Neural cell (in vitro differentiated cells): Measurements from ENCODE around the gene OR6C65. TPM values are rescaled to one million over a fixed set of nuclear protein-coding genes. Genes with fewer than 3 reads are reported as not detected.
"Not testable (repeated sequence)": the region's sequence is repeated elsewhere in the genome, so short reads cannot be mapped to it uniquely, and the experiment has no call there.

Experiments
- H2AFZ ChIP-seq: fragments of 200-600, 300-800 bp; sonication (generic), shearing (Covaris generic); 2 replicates; pipeline ENCODE4 v1.6.0; 2014; ENCODE audit warnings: low read depth, mild to moderate bottlenecking, antibody characterized with exemption, low read length, moderate library complexity
- H3F3A ChIP-seq: fragments of 200-600 bp; shearing (Covaris generic); 2 replicates; pipeline ENCODE4 v1.6.1; 2016; ENCODE audit warnings: mild to moderate bottlenecking, moderate library complexity, mixed read lengths, antibody characterized with exemption, low read length; ENCODE audit not compliant: insufficient read depth, poor library complexity, severe bottlenecking
- H3K27ac ChIP-seq: fragments of 200-600, 300-800 bp; sonication (generic), shearing (Covaris generic); 2 replicates; pipeline ENCODE4 v1.5.1; 2014; ENCODE audit warnings: mild to moderate bottlenecking, low read length, moderate library complexity
- H3K27me3 ChIP-seq: fragments of 300-800, 200-600 bp; sonication (generic), shearing (Covaris generic); 2 replicates; pipeline ENCODE4 v1.6.0; 2014; ENCODE audit warnings: mild to moderate bottlenecking, low read depth, low read length, moderate library complexity; ENCODE audit not compliant: insufficient read depth
- H3K36me3 ChIP-seq: fragments of 300-800, 200-600 bp; sonication (generic), shearing (Covaris generic); 2 replicates; pipeline ENCODE4 v1.5.1; 2014; ENCODE audit warnings: mild to moderate bottlenecking, antibody characterized with exemption, low read length, moderate library complexity; ENCODE audit not compliant: insufficient read depth
- H3K4me2 ChIP-seq: fragments of 300-800, 200-600 bp; sonication (generic), shearing (Covaris generic); 2 replicates; pipeline ENCODE4 v1.6.0; 2014; ENCODE audit warnings: mild to moderate bottlenecking, low read length
- H3K4me3 ChIP-seq: fragments of 300-800, 200-600 bp; sonication (generic), shearing (Covaris generic); 2 replicates; pipeline ENCODE4 v1.5.1; 2014; ENCODE audit warnings: mild to moderate bottlenecking, low read length, moderate library complexity
- H3K79me2 ChIP-seq: fragments of 200-600 bp; shearing (Covaris generic); replicated peaks from 2 replicates; pipeline ENCODE4 v1.6.0; 2014; ENCODE audit warnings: mild to moderate bottlenecking, low read length, moderate library complexity; ENCODE audit not compliant: insufficient read depth
- H3K9ac ChIP-seq: fragments of 300-800, 200-600 bp; sonication (generic), shearing (Covaris generic); 2 replicates; pipeline ENCODE4 v1.6.1; 2016; ENCODE audit warnings: mild to moderate bottlenecking, low read length, mixed read lengths
- H3K9me2 ChIP-seq: fragments of 200-600 bp; shearing (Covaris generic); 2 replicates; pipeline ENCODE4 v1.6.1; 2016; ENCODE audit warnings: mild to moderate bottlenecking, low read length, mixed read lengths; ENCODE audit not compliant: insufficient read depth
- H3K9me3 ChIP-seq: fragments of 200-600, 300-800 bp; sonication (generic), shearing (Covaris generic); 2 replicates; pipeline ENCODE4 v1.6.1; 2016; ENCODE audit warnings: mild to moderate bottlenecking, mixed run types, low read length, moderate library complexity, mixed read lengths
- H4K20me1 ChIP-seq: fragments of 200-600 bp; shearing (Covaris generic); 2 replicates; pipeline ENCODE4 v1.6.1; 2016; ENCODE audit warnings: mild to moderate bottlenecking, mixed run types; ENCODE audit not compliant: insufficient read depth
- EP300 ChIP-seq: fragments of 450-650 bp; conservative IDR thresholded peaks from 2 replicates; pipeline ENCODE4 v1.6.1; 2014; ENCODE audit warnings: antibody characterized with exemption, mild to moderate bottlenecking, moderate library complexity; ENCODE audit not compliant: poor library complexity, severe bottlenecking
- EZH2 ChIP-seq: fragments of 200-600, 300-800 bp; shearing (Covaris generic), sonication (generic); IDR thresholded peaks from 2 replicates; pipeline ENCODE4 v1.6.1; 2014; ENCODE audit warnings: antibody characterized with exemption, low read length, borderline replicate concordance, mild to moderate bottlenecking; ENCODE audit not compliant: insufficient read depth, poor library complexity, severe bottlenecking
- MXI1 ChIP-seq: fragments of 450-650 bp; conservative IDR thresholded peaks from 2 replicates; pipeline ENCODE4 v1.6.1; 2014; ENCODE audit warnings: antibody characterized with exemption, mild to moderate bottlenecking; ENCODE audit not compliant: poor library complexity, severe bottlenecking
- POLR2AphosphoS5 ChIP-seq: IDR thresholded peaks from 2 replicates; pipeline ENCODE4 v1.6.1; 2012
- RAD21 ChIP-seq: fragments of 450-650 bp; conservative IDR thresholded peaks from 2 replicates; pipeline ENCODE4 v1.6.1; 2014; ENCODE audit warnings: antibody characterized with exemption, mild to moderate bottlenecking, moderate library complexity
- SMC3 ChIP-seq: fragments of 450-650 bp; conservative IDR thresholded peaks from 2 replicates; pipeline ENCODE4 v1.6.1; 2014; ENCODE audit warnings: antibody characterized with exemption, mild to moderate bottlenecking, moderate library complexity; ENCODE audit not compliant: poor library complexity
- TAF1 ChIP-seq: IDR thresholded peaks from 2 replicates; pipeline ENCODE4 v1.6.1; 2012; ENCODE audit warnings: low read depth
- polyA minus RNA-seq: library from RNA; depleted of rRNA, polyadenylated mRNA; stranded (reverse); fragments of >200 nt; gene quantifications from 2 replicates; pipeline ENCODE4 v1.2.3, GENCODE V29; 2014
- polyA plus RNA-seq: library from polyadenylated mRNA; depleted of rRNA; stranded (reverse); fragments of >200 nt; gene quantifications from 2 replicates; pipeline ENCODE4 v1.2.3, GENCODE V29; 2014
- TF ChIP-seq, protein P1 (sequence below): IDR thresholded peaks from 2 replicates; pipeline ENCODE4 v1.6.1; 2012; ENCODE audit warnings: borderline replicate concordance
- TF ChIP-seq, protein P2 (sequence below): fragments of 450-650 bp; IDR thresholded peaks from 2 replicates; pipeline ENCODE4 v1.5.1; 2014; ENCODE audit warnings: antibody characterized with exemption, mild to moderate bottlenecking, moderate library complexity; ENCODE audit not compliant: poor library complexity, severe bottlenecking

Gene OR6C65
- polyA plus RNA-seq (not detected in 2 replicates), polyA minus RNA-seq (not detected in 2 replicates)

DNA sequence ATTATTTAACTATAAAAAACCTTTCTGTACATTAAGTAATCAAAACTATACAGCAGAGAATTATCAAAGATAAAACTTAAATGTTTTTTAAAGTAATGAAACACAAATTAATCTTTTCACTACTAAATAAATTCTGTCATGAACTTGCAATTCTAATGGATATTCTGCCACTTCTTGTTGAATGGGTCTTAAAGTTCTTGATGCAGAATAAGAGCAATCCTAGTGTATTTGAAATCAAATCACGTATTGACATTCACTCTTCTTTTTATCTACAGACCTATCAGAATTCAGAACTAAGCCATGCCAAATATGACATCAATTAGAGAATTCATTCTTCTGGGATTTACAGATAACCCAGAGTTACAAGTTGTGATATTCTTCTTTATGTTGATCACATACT lies at the start of gene OR6C65:
Gene OR6C65 (plus strand): TSS at position 301 of the 400 bp plus-strand sequence. CDS start 0 bp downstream, at position 301.
- H3F3A ChIP-seq = no peaks in the 10 kb centered on the region
- no peak within 1 kb of the TSS for H2AFZ ChIP-seq
- no peak within 1 kb of the TSS for H3K9ac ChIP-seq
- H3K27me3 ChIP-seq = no peaks in the 10 kb centered on the region
- H3K27ac ChIP-seq = no peak within 1 kb of the TSS
- TF ChIP-seq RAD21 (no peak), TAF1 (no peak), MXI1 (no peak), POLR2AphosphoS5 (no peak), EP300 (no peak), SMC3 (no peak), EZH2 (no peak)
- TF ChIP-seq, protein P1, sequence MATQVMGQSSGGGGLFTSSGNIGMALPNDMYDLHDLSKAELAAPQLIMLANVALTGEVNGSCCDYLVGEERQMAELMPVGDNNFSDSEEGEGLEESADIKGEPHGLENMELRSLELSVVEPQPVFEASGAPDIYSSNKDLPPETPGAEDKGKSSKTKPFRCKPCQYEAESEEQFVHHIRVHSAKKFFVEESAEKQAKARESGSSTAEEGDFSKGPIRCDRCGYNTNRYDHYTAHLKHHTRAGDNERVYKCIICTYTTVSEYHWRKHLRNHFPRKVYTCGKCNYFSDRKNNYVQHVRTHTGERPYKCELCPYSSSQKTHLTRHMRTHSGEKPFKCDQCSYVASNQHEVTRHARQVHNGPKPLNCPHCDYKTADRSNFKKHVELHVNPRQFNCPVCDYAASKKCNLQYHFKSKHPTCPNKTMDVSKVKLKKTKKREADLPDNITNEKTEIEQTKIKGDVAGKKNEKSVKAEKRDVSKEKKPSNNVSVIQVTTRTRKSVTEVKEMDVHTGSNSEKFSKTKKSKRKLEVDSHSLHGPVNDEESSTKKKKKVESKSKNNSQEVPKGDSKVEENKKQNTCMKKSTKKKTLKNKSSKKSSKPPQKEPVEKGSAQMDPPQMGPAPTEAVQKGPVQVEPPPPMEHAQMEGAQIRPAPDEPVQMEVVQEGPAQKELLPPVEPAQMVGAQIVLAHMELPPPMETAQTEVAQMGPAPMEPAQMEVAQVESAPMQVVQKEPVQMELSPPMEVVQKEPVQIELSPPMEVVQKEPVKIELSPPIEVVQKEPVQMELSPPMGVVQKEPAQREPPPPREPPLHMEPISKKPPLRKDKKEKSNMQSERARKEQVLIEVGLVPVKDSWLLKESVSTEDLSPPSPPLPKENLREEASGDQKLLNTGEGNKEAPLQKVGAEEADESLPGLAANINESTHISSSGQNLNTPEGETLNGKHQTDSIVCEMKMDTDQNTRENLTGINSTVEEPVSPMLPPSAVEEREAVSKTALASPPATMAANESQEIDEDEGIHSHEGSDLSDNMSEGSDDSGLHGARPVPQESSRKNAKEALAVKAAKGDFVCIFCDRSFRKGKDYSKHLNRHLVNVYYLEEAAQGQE = no peak
- TF ChIP-seq, protein P2, sequence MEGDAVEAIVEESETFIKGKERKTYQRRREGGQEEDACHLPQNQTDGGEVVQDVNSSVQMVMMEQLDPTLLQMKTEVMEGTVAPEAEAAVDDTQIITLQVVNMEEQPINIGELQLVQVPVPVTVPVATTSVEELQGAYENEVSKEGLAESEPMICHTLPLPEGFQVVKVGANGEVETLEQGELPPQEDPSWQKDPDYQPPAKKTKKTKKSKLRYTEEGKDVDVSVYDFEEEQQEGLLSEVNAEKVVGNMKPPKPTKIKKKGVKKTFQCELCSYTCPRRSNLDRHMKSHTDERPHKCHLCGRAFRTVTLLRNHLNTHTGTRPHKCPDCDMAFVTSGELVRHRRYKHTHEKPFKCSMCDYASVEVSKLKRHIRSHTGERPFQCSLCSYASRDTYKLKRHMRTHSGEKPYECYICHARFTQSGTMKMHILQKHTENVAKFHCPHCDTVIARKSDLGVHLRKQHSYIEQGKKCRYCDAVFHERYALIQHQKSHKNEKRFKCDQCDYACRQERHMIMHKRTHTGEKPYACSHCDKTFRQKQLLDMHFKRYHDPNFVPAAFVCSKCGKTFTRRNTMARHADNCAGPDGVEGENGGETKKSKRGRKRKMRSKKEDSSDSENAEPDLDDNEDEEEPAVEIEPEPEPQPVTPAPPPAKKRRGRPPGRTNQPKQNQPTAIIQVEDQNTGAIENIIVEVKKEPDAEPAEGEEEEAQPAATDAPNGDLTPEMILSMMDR = no peak
- H3K9me3 ChIP-seq = no peaks in the 10 kb centered on the region
- H3K79me2 ChIP-seq = no peaks in the 10 kb centered on the region
- no peaks in the 10 kb centered on the region for H3K9me2 ChIP-seq
- H3K4me3 ChIP-seq = no peak within 1 kb of the TSS
- no peak within 1 kb of the TSS for H3K4me2 ChIP-seq
- H4K20me1 ChIP-seq = no peaks in the 10 kb centered on the region
- no peaks in the 10 kb centered on the region for H3K36me3 ChIP-seq

DNA sequence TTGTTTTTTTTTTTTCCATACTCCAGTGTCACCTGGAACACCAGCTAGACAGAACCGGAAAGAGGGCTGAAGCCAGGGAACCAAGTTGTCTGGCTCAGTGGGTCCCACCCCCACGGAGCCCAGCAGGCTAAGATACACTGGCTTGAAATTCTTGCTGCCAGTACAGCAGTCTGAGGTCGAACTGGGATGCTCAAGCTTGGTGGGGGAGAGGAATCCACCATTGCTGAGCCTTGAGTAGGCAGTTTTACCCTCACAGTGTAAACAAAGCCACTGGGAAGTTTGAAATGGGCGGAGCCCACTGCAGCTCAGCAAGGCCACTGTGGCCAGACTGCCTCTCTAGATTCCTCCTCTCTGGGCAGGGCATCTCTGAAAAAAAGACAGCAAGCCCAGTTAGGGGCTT lies 45.0 kb upstream of the OR6C65 start:
- H3K9ac ChIP-seq, H3K4me2 ChIP-seq, H3K4me3 ChIP-seq, H3K9me3 ChIP-seq, H2AFZ ChIP-seq, H3K36me3 ChIP-seq, H3K9me2 ChIP-seq, H4K20me1 ChIP-seq, H3K79me2 ChIP-seq, H3F3A ChIP-seq, H3K27me3 ChIP-seq, H3K27ac ChIP-seq: not testable (repeated sequence)

DNA sequence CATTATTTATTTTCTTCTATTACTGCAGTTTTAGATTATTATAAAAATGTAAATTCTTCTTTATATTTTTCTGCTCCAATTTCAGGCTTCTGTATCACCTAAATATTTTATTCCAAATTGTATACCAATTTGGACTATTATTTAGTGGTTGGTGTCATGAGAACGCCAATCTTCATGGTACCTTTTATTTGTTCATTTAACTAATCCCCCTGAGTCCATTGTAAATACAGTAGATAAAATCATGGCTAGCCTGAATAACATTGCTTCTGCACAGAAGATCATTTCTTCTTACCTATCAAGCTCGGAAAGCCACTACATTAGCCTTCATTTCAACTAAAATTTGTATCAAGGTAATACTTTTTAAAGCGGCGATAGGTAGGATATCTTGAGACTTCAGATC lies 37.7 kb upstream of the OR6C65 start, which contains the start of gene OR6C75:
Gene OR6C75 (plus strand): TSS at position 301 of the 400 bp plus-strand sequence. CDS start 2,136 bp downstream, outside the sequence.
- Histone ChIP-seq H3F3A (no peaks in the 10 kb centered on the region), H3K79me2 (no peaks in the 10 kb centered on the region), H3K36me3 (no peaks in the 10 kb centered on the region), H4K20me1 (no peaks in the 10 kb centered on the region), H3K9ac (no peak within 1 kb of the TSS), H3K27me3 (no peaks in the 10 kb centered on the region), H3K9me3 (no peaks in the 10 kb centered on the region), H3K27ac (no peak within 1 kb of the TSS), H3K4me3 (no peak within 1 kb of the TSS), H3K9me2 (no peaks in the 10 kb centered on the region), H2AFZ (no peak within 1 kb of the TSS), H3K4me2 (no peak within 1 kb of the TSS)
- no peak for TF ChIP-seq EP300
- TF ChIP-seq, protein P2 = no peak
- no peak for TF ChIP-seq SMC3
- TF ChIP-seq EZH2 = no peak
- no peak for TF ChIP-seq MXI1
